GM18873 (cell line): ENCODE measurements around the gene TAS2R39.
"Not testable (repeated sequence)": the region's sequence is repeated elsewhere in the genome, so short reads cannot be mapped to it uniquely, and the experiment has no call there.

Experiments used
- ATAC-seq: cut with Tn5 transposase; IDR thresholded peaks from one replicate; pipeline ENCODE4 v1.9.1; 2021; ENCODE audit warnings: mild to moderate bottlenecking, moderate library complexity, moderate number of reproducible peaks; ENCODE audit not compliant: unreplicated experiment, low FRiP score

Gene TAS2R39

DNA sequence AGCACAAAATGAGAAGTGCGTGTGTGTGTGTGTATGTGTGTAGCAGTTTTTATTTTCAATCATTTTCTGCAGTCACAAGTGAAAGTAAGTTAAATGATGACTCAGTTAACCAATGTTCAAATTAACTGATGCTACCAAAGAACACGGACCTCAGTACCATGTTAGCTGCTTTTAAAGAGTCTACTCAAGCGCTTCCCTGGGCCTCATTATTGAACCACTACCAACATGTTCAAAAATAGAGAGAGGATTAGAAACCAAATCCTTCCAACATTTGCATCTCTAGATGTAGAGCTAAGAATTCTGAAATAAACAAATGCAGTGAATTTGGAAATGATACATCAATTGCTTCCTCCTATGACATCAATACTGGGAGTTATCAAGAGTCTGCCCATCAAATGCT is at the start of gene TAS2R39:
Gene TAS2R39, plus strand, starts transcription at position 396 of the 400 bp plus-strand sequence. Its CDS starts 0 bp downstream, at position 396.
- no peak for ATAC-seq

DNA sequence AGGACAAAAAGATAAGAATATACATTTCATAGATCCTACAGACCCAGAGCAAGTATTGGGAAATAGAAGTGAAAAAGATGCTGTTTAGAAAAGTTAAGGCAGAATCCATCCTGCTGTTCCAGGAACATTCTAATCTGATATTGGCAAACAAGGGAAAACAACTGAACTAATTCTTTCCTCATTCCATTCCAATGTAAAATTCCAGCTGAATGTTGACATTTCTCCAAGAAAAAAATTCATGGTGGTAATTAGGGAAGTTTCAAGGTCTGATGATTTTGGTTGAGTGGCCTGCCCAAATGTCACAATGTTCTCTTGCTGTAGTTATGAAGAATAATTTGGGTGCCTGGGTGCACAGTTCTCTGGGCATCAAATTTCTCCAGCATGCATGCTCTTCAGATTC is 36.1 kb upstream of the TAS2R39 start:
- no peak for ATAC-seq

DNA sequence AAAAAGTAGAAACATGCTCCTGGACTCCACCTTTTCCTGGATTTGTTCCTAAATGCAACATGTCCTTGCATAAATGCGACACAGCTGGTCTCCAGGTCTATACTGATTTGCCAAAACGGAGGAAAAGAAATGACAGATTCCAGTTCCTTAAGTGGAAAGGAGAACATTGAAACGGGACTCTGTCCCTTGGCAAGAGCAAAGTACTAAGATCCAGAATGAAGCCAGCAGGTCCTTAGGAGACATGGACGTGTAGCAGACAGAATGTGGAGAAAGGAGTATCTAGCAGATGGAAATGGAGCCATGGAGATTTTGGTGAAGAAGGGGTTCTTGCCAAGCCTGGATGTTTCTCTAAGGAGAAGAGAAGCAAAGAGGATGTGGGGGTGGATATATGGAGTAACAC is 35.2 kb upstream of the TAS2R39 start:
- no peak for ATAC-seq

DNA sequence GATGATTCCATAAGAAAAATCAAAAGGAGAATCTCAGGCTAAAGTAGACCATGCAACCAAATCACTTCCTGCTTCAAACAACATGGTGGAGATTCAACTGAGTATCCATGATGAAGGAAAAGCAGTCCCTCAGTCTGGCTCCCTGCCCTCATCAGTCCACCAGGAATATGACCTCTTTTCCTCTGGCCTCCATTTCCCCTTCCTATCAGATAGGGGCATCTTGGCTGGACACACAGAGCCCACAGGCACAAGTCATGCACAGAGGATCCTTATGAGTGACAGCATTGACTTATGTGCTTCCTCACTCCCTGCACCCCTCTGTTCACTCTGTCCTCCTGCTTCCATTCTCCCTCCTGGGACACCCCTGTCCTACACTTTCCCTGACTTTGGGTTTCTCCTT is 34.6 kb upstream of the TAS2R39 start:
- ATAC-seq: no peak

DNA sequence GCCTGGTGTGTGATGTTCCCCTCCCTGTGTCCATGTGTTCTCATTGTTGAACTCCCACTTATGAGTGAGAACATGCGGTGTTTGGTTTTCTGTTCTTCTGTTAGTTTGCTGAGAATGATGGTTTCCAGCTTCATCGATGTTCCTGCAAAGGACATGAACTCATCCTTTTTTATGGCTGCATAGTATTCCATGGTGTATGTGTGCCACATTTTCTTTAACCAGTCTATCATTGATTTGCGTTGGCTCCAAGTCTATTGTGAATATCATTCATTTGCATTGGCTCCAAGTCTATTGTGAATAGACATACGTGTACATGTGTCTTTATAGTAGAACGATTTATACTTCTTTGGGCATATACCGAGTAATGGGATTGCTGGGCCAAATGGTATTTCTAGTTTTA is 32.5 kb upstream of the TAS2R39 start:
- not testable (repeated sequence) for ATAC-seq

DNA sequence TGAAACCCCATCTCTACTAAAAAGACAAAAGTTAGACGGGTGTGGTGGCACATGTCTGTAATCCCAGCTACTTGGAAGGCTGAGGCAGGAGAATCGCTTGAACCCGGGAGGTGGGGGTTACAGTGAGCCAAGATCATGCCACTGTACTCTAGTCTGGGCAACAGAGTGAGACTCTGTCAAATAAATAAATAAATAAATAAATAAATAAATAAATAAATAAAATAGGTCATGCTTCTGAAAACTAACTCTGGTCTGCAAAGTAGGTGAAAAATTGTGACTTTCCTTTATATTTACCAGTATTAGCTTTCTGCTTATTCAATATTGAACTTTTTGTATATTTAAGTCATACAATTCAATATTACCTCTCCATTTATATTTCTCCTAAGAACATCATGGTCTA is 24.6 kb upstream of the TAS2R39 start:
- not testable (repeated sequence) for ATAC-seq

DNA sequence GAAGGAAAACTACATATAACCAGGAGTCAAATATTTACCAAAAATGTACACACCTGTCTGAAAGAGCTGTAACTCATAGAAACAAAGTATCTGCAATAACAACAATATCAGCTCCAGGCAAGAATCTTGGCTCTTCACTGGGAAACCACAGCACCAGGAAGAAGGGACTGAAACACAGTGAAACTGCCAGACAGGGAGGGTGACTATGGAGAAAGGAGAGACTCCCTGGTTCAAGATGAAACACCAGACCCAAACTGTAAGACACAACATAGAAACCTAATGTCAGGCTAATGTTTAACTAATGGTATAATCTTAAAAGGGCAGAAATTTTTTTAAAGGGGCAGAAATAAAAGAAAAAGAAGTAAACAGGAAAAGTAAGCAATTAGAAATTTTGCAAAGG is 11.5 kb upstream of the TAS2R39 start:
- no peak for ATAC-seq

DNA sequence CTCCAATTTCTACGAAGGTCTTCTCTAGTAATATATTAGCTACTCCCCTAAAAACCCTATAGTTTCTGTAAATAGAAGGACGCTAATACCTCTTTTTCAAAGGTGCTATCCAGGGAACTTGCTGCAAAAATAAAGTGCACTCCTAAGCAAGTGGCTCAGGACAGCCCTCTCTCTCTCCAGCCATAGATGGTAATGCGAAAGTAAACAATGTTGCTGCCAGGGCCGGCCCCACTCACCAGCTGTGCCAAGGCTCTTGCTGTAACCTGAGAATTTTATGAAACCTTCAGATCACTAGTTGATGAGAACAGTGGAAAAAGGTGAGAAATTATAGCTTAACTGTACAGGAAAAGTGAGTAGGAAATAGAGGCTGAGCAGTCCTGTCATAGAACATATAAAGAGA is 10.9 kb upstream of the TAS2R39 start:
- no peak for ATAC-seq

DNA sequence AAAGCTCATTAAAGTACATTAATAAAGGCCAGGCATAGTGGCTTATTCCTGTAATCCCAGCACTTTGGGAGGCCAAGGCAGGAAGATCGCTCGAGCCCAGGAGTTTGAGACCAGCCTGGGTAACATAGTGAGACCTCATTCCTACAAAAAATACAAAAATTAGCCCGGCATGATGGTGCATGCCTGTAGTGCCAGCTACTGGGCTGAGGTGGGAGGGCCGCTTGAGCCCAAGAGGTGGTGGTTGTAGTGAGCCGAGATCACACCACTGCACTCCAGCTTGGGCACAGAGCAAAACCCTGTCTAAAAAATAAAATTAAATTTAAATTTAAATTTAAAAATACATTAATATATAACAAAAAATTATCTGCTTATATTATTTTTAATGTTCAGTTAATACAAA is 7.1 kb upstream of the TAS2R39 start:
- no peak for ATAC-seq

DNA sequence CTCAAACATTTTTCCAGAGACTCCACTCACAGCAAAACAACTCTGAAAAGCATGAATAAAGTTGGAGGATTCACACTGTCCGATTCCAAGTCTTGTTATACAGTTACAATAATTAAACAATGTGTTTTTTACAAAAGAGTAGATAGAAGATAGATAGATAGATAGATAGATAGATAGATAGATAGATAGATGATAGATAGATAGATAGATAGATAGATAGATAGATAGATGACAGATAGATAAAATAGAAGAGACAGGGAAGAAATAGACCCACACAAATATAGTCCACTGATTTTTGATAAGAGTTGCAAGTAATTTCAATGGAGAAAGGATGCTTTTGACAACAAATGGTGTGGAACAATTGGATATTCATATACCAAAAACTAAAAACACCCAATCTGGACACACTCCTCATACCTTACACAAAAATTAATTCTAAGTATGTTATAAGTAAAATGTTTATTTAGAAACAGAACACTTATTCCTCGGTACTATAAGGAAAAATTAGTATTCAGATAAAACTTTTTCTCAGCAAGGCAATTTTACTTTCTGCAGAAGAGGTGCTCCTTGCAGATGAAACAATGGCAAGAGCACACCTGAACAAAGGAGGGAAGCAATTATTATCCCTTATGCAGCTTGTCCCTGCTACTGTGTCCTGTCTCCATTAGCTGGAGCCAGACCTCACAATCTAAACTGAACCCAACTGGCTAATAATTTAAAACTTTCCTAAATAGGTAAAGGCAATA is 5.7 kb upstream of the TAS2R39 start:
- no peak for ATAC-seq

DNA sequence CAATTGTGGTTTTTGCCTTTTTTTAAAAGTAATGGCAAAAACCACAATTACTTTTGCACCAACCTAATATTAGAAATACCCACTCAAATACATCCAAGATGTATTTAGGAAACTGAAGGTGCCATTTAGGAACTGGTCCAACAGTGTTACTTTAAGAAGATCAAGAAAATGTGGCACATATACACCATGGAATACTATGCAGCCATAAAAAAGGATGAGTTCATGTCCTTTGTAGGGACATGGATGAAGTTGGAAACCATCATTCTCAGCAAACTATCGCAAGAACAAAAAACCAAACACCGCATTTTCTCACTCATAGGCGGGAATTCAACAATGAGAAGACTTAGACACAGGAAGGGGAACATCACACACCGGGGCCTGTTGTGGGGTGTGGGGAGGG is 2.4 kb upstream of the TAS2R39 start:
- ATAC-seq: not testable (repeated sequence)

DNA sequence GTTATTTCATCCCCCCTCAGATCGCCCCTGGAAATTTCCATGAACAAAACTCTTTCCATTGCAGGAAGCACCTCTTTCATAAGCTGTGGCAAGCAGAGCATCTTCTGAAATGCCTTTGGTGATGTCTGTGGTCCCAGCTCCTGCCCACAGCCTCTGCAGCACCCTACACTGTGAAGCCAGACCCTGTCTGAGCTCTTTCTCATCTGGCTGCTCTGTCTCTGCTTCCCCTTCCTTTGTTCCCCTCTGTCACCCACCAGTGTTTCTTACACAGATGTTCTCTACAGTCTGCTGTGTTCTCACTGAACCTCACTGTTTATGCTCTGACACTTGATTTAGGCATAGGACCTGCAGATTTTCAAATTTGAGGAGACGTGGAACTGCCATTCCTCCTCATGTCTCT is 1.9 kb upstream of the TAS2R39 start:
- ATAC-seq: no peak

DNA sequence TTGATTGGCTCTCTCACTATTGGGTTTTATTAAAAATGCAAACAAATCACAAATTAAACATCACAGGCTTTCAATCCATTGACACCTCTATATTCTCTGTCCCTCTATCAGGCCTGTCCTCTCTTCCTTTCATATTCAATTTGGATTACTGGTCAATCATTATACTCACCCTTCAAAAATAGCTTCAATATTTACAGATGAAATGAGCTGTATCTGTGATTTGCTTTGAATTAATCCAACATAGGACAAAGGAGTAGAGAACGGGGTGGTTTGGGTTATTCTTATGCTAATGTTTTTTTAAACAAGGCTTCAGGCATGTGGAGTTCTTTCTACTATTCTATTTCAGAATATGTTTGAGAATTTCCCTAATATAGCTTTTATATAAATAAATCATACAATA is 2.3 kb downstream of the TAS2R39 start:
- ATAC-seq: no peak

DNA sequence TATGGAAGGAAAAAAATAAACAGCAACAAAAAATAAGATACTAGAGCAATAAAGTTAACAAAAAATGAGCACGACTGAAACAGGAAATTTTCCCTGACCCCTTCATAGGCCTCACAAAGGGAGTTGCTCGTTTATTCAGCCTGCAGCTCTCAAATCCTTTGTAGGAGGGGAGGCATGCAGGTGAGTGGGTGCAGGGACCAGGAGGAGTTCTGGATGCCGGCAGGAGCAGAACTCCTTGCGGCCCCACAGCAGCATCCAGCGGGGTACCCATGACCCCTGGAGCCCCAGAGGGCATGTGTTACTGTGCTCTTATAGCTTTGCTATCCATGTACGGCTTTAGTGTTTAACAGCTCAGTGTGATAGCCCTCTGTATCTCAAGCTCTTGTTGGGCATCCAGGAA is 5.8 kb downstream of the TAS2R39 start:
- ATAC-seq: no peak

DNA sequence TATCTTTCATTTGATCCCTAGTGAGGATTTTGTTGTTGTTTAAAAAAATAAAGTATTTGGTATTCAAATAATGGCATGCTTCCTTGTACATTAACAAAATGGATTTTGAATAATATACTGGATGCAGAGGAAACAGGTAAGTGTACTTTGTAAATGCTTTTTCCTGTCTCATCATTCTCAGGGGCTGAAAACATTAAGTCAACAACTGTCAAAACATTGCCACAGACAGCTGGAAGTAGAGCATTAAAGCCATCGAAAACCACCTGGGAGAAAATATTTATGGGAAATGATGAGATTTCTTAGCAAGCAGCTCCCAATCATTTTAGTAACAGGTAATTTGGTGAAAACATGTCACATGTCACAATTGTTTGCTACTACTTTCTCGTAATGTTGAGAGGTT is 10.7 kb downstream of the TAS2R39 start:
- no peak for ATAC-seq

DNA sequence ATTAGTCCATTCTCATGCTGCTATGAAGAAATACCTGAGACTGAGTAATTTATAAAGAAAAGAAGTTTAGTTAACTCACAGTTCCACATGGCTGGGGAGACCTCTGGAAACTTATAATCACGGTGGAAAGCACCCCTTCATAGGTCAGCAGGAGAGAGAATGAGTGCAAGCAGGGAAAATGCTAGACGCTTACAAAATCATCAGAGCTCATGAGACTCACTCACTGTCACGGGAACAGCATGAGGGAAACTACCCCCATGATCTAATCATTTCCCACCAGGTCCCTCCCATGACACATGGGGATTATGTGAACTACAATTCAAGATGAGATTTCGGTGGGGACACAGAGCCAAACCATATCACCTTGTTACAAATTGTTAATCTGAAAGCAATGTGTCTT is 15.8 kb downstream of the TAS2R39 start:
- no peak for ATAC-seq

DNA sequence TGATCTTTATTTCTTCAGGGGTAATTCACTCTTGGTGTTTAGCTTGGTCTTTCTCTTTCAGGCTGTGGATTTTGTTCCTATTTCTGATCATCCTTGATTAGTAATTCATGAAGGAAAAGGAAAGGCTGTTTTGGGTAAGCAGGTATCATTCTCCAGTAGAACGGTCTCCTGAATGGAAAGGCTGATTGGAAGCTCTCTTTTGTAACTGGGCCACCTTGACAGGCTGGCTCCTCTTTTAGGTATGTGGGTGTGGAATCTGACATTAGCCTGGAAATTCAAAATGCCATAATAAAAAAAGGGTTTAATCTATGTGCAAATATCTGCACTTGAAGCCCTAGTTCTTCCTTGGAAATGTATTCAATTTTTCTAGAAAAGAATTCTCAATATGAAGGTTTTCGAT is 18.9 kb downstream of the TAS2R39 start:
- ATAC-seq: no peak

DNA sequence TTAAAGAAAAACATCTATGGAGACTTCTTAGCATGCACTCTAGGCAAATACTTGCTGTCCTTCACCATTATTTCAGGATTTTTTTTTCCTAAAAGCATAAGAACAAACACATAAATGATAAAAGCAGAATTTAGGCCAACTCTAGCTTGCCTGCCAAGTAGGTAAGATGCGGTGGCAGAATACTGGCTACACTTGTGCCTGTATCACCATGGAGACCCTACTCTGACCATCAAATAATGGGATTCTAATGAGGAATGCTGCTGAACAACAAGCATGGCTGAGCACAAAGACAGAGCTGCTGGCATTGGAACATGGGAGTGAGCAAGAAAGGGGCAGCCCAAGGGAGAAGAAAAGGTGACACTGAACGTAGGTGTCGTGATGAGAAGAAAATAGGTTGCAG is 20.2 kb downstream of the TAS2R39 start:
- no peak for ATAC-seq

DNA sequence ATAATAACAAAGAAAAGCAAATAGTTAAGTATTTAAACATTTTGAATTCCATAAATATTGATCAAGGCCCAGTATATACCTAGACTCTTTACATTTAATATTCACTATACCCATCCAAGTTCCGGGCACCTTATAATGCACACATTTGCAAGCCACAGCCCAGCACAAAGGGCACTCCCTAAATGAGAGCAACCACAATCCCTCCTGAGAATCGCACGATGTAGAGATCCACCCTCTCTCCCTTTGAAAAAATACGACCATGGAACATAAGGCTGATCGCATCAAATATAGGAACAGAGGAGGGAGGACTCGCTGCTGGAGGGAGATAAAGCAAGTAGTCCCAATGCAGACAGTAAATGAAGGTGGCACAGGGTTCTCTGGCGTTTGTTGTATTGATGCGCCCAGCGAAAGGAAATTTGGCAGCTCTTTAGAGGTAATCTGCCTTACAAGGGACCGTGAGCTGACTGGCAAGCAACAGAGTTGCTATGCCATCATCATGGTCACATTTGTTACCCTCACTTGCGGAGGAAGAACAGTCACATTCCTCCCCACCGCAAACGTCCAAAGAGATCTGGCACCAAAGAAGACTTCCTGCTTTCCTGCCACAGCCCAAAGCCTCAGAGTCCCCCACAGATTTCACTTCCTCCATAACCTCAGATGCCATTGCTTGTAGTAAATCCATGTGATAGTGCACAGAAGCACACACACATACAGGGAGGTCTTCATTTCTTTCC is 22.5 kb downstream of the TAS2R39 start:
- peak; percentile 87 for ATAC-seq

DNA sequence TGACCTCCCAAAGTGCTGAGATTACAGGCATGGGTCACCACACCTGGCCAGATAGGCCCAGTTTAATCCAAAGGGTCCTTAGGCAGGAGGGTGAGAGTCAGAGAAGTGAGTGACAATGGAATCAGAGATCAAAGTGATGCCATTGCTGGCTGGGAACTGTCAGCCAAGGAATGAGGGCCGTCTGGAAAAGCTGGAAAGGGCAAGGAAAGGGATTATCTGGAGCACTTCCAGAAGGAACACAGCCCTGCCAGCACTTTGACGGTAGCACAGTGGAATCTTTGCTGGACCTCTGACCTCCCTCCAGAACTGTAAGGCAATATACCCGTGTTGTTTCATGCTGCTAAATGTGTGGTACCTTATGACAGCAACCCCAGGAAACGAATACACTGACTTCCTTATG is 27.3 kb downstream of the TAS2R39 start:
- ATAC-seq: no peak

DNA sequence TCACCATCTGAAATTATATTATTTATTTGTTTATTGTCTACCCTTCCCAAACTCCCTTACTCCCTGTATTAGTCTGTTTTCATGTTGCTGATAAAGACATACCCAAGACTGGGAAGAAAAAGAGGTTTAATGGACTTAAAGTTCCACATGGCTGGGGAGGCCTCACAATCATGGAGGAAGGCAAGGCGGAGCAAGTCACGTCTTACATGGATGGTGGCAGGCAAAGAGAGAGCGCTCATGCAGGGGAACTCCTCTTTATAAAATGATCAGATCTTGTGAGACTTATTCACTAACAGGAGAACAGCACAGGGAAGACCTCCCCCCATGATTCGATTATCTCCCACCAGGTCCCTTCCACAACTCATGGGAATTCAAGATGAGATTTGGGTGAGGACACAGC is 30.3 kb downstream of the TAS2R39 start:
- ATAC-seq: not testable (repeated sequence)
